K562 (cell line): ENCODE results near the gene NDUFV2. TPM values are rescaled to one million over a fixed set of nuclear protein-coding genes. Genes with fewer than 3 reads are reported as not detected.
A peak's percentile ranks its signal among the peaks of the same experiment; 100 is the strongest.

Experiments used
- CHD4 ChIP-seq: fragments of 200-600 bp; sonication (generic); IDR thresholded peaks from 3 replicates; pipeline ENCODE4 v1.6.1; 2012; ENCODE audit warnings: low read depth, mild to moderate bottlenecking, mixed read lengths, low read length, inconsistent platforms; ENCODE audit not compliant: insufficient read depth, insufficient replicate concordance, poor library complexity, severe bottlenecking
- HDAC2 ChIP-seq: fragments of 450-650 bp; IDR thresholded peaks from 2 replicates; pipeline ENCODE4 v1.6.1; 2016; ENCODE audit warnings: mild to moderate bottlenecking
- KDM2B ChIP-seq: fragments of 250-450 bp; sonication (Bioruptor Pico); IDR thresholded peaks from 2 replicates; pipeline ENCODE4 v1.8.0; 2021; ENCODE audit warnings: mild to moderate bottlenecking, moderate library complexity
- MAX ChIP-seq: sonication (generic); formaldehyde crosslinking; IDR thresholded peaks from 2 replicates; pipeline ENCODE4 v1.9.0; 2022; ENCODE audit warnings: mild to moderate bottlenecking, missing genetic modification reagents
- MCM7 ChIP-seq, 2 experiments: fragments of 450-650 bp; IDR thresholded peaks; 2 replicates each; pipeline ENCODE4 v1.6.1; 2016 to 2018
- NELFE ChIP-seq: IDR thresholded peaks from 2 replicates; pipeline ENCODE4 v1.6.1; 2011; ENCODE audit warnings: mild to moderate bottlenecking; ENCODE audit not compliant: insufficient read depth, insufficient read length
- RBM22 ChIP-seq: fragments of 200-400 bp; formaldehyde crosslinking; IDR thresholded peaks from 2 replicates; pipeline ENCODE4 v1.6.1; 2018; ENCODE audit warnings: low read length, low read depth; ENCODE audit not compliant: poor library complexity, severe bottlenecking
- RBM25 ChIP-seq: fragments of 200-400 bp; formaldehyde crosslinking; IDR thresholded peaks from 2 replicates; pipeline ENCODE4 v1.6.1; 2018; ENCODE audit warnings: low read length, low read depth, moderate library complexity; ENCODE audit not compliant: severe bottlenecking
- SMC3 ChIP-seq: conservative IDR thresholded peaks from 2 replicates; pipeline ENCODE4 v1.6.1; 2011; ENCODE audit warnings: low read depth, low read length, improper control_type of control experiment; ENCODE audit not compliant: insufficient read depth
- ZBTB43 ChIP-seq: sonication (generic); formaldehyde crosslinking; IDR thresholded peaks from 2 replicates; pipeline ENCODE4 v1.8.0; 2023; ENCODE audit warnings: mild to moderate bottlenecking, missing genetic modification reagents
- ZBTB9 ChIP-seq: fragments of 450-650 bp; formaldehyde crosslinking; IDR thresholded peaks from 2 replicates; pipeline ENCODE4 v1.4.0; 2020; ENCODE audit warnings: mild to moderate bottlenecking, moderate library complexity
- ZNF24 ChIP-seq: fragments of 450-650 bp; IDR thresholded peaks from 2 replicates; pipeline ENCODE4 v1.6.1; 2016
- polyA plus RNA-seq, 8 experiments: library from polyadenylated mRNA; depleted of rRNA in 4 of 8; stranded (reverse) in 5 of 8; unstranded in 3 of 8; fragments of >200 nt; fragmentation: Nextera tagmentation in 2 of 8; fragmentation: Illumina TruSeq in 1 of 8; extraction: Ambion mirVana in 2 of 8; extraction: Trizol in 1 of 8; gene quantifications; 2 replicates each; pipeline versions ENCODE4 v1.2.1 to v1.2.3, GENCODE V29; 2011 to 2014; ENCODE audit warnings: inconsistent platforms in 1 of 8, missing spikeins in 1 of 8
- total RNA-seq, 7 experiments: library from RNA; depleted of rRNA in 6 of 7; stranded (reverse); fragments of >200 nt in 6 of 7; fragmentation: Illumina TruSeq in 2 of 7; extraction: Trizol in 2 of 7; gene quantifications; 2 replicates each; pipeline versions ENCODE4 v1.2.1 to v1.2.3, GENCODE V29; 2011 to 2021; ENCODE audit warnings: low replicate concordance in 1 of 7
- TF ChIP-seq, protein P1 (sequence below): fragments of 250-450 bp; sonication (Bioruptor Pico); IDR thresholded peaks from 2 replicates; pipeline ENCODE4 v1.8.0; 2021; ENCODE audit warnings: borderline replicate concordance, mild to moderate bottlenecking, moderate library complexity; ENCODE audit not compliant: poor library complexity, severe bottlenecking
- TF ChIP-seq, protein P2 (sequence below): fragments of 450-650 bp; IDR thresholded peaks from 2 replicates; pipeline ENCODE4 v1.6.1; 2016; ENCODE audit warnings: borderline replicate concordance
- TF ChIP-seq, protein P3 (sequence below), 2 experiments: fragments of 450-650 bp; conservative IDR thresholded peaks; 2 replicates each; pipeline ENCODE4 v1.6.1; 2017; ENCODE audit warnings: mild to moderate bottlenecking in 2 of 2, moderate library complexity in 2 of 2
- TF ChIP-seq, protein P4 (sequence below): sonication (generic); formaldehyde crosslinking; IDR thresholded peaks from 2 replicates; pipeline ENCODE4 v1.8.0; 2022; ENCODE audit warnings: mild to moderate bottlenecking, missing genetic modification reagents, borderline replicate concordance

NDUFV2 gene
- total and polyA plus RNA-seq, 9 of the 15 experiments (the other 6 are each of a cell fraction or from before 2014, with no cell fraction given): 213 to 550 (median 384) TPM

DNA sequence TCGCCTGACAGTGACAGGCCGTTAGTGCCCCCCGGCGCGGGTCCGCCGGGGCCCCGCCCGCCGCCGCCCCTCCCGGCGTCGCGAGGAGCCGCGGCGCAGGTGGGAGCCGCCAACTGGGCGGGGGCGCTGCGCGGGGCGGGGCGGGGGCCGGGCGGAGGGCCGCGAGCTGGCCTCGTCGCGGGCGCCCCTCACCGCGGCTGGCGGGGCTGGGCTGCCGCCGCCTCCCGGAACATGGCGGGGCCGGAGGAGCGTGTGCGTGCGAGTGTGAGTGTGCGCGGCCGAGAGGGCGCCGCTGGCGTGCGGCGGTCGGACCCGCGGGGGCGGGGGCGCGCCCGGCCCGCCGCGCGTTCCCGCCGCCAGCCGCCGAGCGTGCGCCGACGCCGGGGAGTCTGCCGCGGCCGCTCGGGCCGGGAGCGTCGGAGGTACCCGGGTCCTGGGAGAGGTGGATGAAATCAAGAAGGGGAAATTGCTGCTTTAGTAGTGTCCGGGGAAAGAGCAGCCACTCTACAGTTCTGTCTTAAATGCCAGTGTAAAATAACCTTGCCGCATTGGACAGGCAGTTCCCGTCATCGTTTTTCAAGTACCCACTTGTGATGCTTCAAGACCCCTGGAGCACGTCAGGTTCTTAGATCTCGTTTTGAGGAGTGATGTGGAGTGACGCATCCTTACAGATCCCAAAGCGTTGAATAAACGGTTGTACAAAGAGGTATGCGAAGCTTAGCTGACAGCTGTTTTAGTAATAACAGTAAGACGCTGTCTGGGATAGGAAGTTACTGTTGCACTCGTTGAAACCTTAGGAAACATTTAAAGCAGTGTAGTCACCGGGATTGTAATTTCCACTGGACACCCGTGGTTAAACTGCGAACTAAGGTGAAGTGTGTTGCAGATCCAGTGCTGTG is 34.9 kb downstream of the NDUFV2 start (continued):
- TF ChIP-seq, protein P1, sequence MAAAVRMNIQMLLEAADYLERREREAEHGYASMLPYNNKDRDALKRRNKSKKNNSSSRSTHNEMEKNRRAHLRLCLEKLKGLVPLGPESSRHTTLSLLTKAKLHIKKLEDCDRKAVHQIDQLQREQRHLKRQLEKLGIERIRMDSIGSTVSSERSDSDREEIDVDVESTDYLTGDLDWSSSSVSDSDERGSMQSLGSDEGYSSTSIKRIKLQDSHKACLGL (CRISPR knock-in tag): no peak
- TF ChIP-seq ZBTB9 (CRISPR knock-in tag) (no peak), MAX (CRISPR knock-in tag) (no peak), MCM7 (IDR thresholded peaks at IDR 0.05) (no peak), RBM25 (no peak), ZBTB43 (0 out of 2 replicates have a peak, but pooled peaks have one; percentile 60), SMC3 (no peak), ZNF24 (no peak), HDAC2 (0 out of 2 replicates have a peak, but pooled peaks have one; percentile 48), RBM22 (no peak), CHD4 (no peak), NELFE (no peak), KDM2B (CRISPR knock-in tag) (no peak)
- TF ChIP-seq, protein P2, sequence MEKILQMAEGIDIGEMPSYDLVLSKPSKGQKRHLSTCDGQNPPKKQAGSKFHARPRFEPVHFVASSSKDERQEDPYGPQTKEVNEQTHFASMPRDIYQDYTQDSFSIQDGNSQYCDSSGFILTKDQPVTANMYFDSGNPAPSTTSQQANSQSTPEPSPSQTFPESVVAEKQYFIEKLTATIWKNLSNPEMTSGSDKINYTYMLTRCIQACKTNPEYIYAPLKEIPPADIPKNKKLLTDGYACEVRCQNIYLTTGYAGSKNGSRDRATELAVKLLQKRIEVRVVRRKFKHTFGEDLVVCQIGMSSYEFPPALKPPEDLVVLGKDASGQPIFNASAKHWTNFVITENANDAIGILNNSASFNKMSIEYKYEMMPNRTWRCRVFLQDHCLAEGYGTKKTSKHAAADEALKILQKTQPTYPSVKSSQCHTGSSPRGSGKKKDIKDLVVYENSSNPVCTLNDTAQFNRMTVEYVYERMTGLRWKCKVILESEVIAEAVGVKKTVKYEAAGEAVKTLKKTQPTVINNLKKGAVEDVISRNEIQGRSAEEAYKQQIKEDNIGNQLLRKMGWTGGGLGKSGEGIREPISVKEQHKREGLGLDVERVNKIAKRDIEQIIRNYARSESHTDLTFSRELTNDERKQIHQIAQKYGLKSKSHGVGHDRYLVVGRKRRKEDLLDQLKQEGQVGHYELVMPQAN: 0 out of 2 replicates have a peak, but pooled peaks have one; percentile 46
- TF ChIP-seq, protein P3, sequence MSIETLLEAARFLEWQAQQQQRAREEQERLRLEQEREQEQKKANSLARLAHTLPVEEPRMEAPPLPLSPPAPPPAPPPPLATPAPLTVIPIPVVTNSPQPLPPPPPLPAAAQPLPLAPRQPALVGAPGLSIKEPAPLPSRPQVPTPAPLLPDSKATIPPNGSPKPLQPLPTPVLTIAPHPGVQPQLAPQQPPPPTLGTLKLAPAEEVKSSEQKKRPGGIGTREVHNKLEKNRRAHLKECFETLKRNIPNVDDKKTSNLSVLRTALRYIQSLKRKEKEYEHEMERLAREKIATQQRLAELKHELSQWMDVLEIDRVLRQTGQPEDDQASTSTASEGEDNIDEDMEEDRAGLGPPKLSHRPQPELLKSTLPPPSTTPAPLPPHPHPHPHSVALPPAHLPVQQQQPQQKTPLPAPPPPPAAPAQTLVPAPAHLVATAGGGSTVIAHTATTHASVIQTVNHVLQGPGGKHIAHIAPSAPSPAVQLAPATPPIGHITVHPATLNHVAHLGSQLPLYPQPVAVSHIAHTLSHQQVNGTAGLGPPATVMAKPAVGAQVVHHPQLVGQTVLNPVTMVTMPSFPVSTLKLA (conservative IDR thresholded peaks at IDR 0.05): no peak
- TF ChIP-seq, protein P4, sequence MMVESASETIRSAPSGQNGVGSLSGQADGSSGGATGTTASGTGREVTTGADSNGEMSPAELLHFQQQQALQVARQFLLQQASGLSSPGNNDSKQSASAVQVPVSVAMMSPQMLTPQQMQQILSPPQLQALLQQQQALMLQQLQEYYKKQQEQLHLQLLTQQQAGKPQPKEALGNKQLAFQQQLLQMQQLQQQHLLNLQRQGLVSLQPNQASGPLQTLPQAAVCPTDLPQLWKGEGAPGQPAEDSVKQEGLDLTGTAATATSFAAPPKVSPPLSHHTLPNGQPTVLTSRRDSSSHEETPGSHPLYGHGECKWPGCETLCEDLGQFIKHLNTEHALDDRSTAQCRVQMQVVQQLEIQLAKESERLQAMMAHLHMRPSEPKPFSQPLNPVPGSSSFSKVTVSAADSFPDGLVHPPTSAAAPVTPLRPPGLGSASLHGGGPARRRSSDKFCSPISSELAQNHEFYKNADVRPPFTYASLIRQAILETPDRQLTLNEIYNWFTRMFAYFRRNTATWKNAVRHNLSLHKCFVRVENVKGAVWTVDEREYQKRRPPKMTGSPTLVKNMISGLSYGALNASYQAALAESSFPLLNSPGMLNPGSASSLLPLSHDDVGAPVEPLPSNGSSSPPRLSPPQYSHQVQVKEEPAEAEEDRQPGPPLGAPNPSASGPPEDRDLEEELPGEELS (CRISPR knock-in tag): no peak
